Activated CD4-positive, alpha-beta T cell treated with anti-CD3 and anti-CD28 coated beads, Interleukin-2, amount 50 U/mL, for 1 hour (primary cell): ENCODE measurements around the gene UGT8.

Experiments
- DNase-seq: peaks from one replicate; pipeline ENCODE4 v3.0.0-alpha.2; 2020

Gene UGT8

GRCh38 chr4:114692958-114693357 lies 94.4 kb downstream of the UGT8 start:
- no peak for DNase-seq

GRCh38 chr4:114694770-114695169 lies 96.2 kb downstream of the UGT8 start:
- DNase-seq = no peak

- DNase-seq = no peak
These were observed 99.6 kb downstream of the UGT8 start for GRCh38 chr4:114698231-114698630.

- no peak for DNase-seq
These were observed 102.9 kb downstream of the UGT8 start for GRCh38 chr4:114701491-114701890.

GRCh38 chr4:114717432-114717831 lies 118.8 kb downstream of the UGT8 start:
- no peak for DNase-seq

- DNase-seq = no peak
These were observed 126.5 kb downstream of the UGT8 start for GRCh38 chr4:114725066-114725465.

GRCh38 chr4:114727461-114727860 lies 128.9 kb downstream of the UGT8 start:
- no peak for DNase-seq
